GM12801 (cell line): Measurements from ENCODE around the gene DHRS1.

Source experiments
- CTCF ChIP-seq: IDR thresholded peaks from one replicate; pipeline ENCODE4 v1.5.1; 2011; ENCODE audit warnings: control low read depth; ENCODE audit not compliant: insufficient read length; ENCODE audit errors: extremely low read depth

The DHRS1 gene

GRCh38 chr14:24291446-24292117, 8.0 kb downstream of the DHRS1 start:
- TF ChIP-seq CTCF: no peak

- no peak for TF ChIP-seq CTCF
These were observed 8.8 kb downstream of the DHRS1 start for GRCh38 chr14:24290746-24291145.

GRCh38 chr14:24289649-24290280, 9.8 kb downstream of the DHRS1 start:
- TF ChIP-seq CTCF: no peak

- no peak for TF ChIP-seq CTCF
These were observed 12.6 kb downstream of the DHRS1 start for GRCh38 chr14:24286996-24287395.

GRCh38 chr14:24285351-24285750, 14.2 kb downstream of the DHRS1 start:
- TF ChIP-seq CTCF: no peak

- no peak for TF ChIP-seq CTCF
These were observed 15.0 kb downstream of the DHRS1 start for GRCh38 chr14:24284501-24285035.

GRCh38 chr14:24283796-24284460, 15.7 kb downstream of the DHRS1 start:
- no peak for TF ChIP-seq CTCF
